IMR-90 (cell line): ENCODE results near the gene HOXC10.

Source experiments
- MAFK ChIP-seq: IDR thresholded peaks from 2 replicates; pipeline ENCODE4 v1.6.1; 2012; ENCODE audit warnings: low read depth, low read length, improper control_type of control experiment
- NFE2L2 ChIP-seq: fragments of 150-350 bp; IDR thresholded peaks from 2 replicates; pipeline ENCODE4 v1.6.1; 2016; ENCODE audit warnings: low read depth, mild to moderate bottlenecking, low read length
- POLR2A ChIP-seq: IDR thresholded peaks from 2 replicates; pipeline ENCODE4 v1.6.1; 2012; ENCODE audit warnings: mild to moderate bottlenecking, low read depth, low read length
- RAD21 ChIP-seq: IDR thresholded peaks from 2 replicates; pipeline ENCODE4 v1.6.1; 2012; ENCODE audit warnings: low read length, improper control_type of control experiment
- RCOR1 ChIP-seq: IDR thresholded peaks from 2 replicates; pipeline ENCODE4 v1.6.1; 2012; ENCODE audit warnings: mild to moderate bottlenecking, low read length, improper control_type of control experiment; ENCODE audit not compliant: insufficient replicate concordance
- SMC3 ChIP-seq: fragments of 150-350 bp; IDR thresholded peaks from 2 replicates; pipeline ENCODE4 v1.6.1; 2016; ENCODE audit warnings: low read depth, mild to moderate bottlenecking, antibody characterized with exemption, low read length, moderate library complexity
- TF ChIP-seq, protein P1 (sequence below): conservative IDR thresholded peaks from 2 replicates; pipeline ENCODE4 v1.5.1; 2012; ENCODE audit warnings: mild to moderate bottlenecking, low read depth, low read length, improper control_type of control experiment
- TF ChIP-seq, protein P2 (sequence below): fragments of 150-350 bp; IDR thresholded peaks from 2 replicates; pipeline ENCODE4 v1.6.1; 2017; ENCODE audit warnings: mild to moderate bottlenecking, antibody characterized with exemption, low read length, low read depth

DNA sequence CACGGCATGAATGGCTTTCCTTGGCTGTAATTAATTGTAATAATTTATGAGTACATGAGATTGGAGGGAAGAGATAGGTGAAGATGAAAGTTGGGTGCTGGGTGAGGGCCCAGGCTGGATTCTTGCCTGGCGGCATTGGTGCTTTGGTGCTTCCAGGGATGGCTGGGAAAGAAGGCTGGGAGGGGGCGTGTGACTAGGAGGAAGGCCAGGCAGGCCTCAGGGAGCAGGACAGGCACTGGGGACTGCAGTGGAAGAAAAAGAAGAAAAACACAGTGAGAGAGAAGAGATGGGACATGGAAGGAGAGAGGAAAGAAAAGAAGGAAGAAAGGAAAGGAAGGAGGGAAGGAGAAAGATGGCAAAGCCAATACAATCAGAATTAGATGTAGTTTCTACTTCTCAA lies 18.7 kb downstream of the HOXC10 start:
- TF ChIP-seq POLR2A, result no peak
- TF ChIP-seq, protein P1, sequence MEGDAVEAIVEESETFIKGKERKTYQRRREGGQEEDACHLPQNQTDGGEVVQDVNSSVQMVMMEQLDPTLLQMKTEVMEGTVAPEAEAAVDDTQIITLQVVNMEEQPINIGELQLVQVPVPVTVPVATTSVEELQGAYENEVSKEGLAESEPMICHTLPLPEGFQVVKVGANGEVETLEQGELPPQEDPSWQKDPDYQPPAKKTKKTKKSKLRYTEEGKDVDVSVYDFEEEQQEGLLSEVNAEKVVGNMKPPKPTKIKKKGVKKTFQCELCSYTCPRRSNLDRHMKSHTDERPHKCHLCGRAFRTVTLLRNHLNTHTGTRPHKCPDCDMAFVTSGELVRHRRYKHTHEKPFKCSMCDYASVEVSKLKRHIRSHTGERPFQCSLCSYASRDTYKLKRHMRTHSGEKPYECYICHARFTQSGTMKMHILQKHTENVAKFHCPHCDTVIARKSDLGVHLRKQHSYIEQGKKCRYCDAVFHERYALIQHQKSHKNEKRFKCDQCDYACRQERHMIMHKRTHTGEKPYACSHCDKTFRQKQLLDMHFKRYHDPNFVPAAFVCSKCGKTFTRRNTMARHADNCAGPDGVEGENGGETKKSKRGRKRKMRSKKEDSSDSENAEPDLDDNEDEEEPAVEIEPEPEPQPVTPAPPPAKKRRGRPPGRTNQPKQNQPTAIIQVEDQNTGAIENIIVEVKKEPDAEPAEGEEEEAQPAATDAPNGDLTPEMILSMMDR, result no peak
- TF ChIP-seq RAD21, result no peak
- TF ChIP-seq RCOR1, result no peak
- TF ChIP-seq, protein P2, sequence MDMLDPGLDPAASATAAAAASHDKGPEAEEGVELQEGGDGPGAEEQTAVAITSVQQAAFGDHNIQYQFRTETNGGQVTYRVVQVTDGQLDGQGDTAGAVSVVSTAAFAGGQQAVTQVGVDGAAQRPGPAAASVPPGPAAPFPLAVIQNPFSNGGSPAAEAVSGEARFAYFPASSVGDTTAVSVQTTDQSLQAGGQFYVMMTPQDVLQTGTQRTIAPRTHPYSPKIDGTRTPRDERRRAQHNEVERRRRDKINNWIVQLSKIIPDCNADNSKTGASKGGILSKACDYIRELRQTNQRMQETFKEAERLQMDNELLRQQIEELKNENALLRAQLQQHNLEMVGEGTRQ, result no peak
- no peak for TF ChIP-seq SMC3
- no peak for TF ChIP-seq NFE2L2
- TF ChIP-seq MAFK, result no peak
